AG09309 (cell line): Measurements from ENCODE around the gene CLEC11A.

Source experiments
- DNase-seq: peaks from one replicate; pipeline ENCODE4 v3.0.0-alpha.2; 2010; ENCODE audit warnings: low read depth
- H3K4me3 ChIP-seq: 2 replicates; pipeline ENCODE4 v1.5.1; 2011; ENCODE audit warnings: mild to moderate bottlenecking, low read depth, low read length, moderate library complexity; ENCODE audit not compliant: control insufficient read depth
- TF ChIP-seq, protein P1 (sequence below): IDR thresholded peaks from 2 replicates; pipeline ENCODE4 v1.5.1; 2011; ENCODE audit warnings: mild to moderate bottlenecking, low read depth, low read length, inconsistent platforms; ENCODE audit not compliant: insufficient read depth, control insufficient read depth; ENCODE audit errors: missing control alignments

The CLEC11A gene

DNA sequence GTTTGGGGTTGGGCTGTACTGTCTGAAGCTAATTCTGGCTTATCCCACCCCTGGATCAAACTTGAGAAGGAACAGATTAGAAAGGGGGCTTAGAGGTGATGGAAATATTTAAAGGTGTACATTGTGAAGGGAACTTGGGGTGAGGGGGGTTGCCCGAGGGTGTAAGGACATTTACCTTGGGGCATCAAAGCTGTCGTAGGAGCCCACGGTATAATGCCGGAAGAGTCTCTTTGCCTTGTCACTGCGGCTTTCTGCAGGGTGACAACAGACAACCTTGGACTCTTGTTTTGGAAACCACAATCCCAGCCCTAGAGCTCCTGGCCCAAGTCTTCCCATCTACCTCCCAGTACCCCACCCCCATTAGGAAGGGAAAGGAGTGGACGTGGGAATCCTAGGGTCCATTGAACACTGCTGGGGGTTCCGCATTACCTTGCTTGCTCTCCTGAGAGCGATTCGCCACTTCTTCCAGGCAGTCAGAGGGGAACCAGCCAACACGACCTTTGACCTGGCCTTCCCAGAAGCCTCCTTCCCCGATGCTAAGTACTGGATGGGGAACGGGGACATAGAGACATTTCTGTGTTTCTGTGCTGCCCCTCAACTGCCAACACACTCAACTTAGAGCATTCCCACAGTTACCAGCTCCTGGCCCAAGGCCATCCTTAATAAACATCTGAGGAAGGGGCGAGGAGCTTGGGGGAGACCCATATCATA is 25.6 kb upstream of the CLEC11A start:
- DNase-seq: no peak
- TF ChIP-seq, protein P1, sequence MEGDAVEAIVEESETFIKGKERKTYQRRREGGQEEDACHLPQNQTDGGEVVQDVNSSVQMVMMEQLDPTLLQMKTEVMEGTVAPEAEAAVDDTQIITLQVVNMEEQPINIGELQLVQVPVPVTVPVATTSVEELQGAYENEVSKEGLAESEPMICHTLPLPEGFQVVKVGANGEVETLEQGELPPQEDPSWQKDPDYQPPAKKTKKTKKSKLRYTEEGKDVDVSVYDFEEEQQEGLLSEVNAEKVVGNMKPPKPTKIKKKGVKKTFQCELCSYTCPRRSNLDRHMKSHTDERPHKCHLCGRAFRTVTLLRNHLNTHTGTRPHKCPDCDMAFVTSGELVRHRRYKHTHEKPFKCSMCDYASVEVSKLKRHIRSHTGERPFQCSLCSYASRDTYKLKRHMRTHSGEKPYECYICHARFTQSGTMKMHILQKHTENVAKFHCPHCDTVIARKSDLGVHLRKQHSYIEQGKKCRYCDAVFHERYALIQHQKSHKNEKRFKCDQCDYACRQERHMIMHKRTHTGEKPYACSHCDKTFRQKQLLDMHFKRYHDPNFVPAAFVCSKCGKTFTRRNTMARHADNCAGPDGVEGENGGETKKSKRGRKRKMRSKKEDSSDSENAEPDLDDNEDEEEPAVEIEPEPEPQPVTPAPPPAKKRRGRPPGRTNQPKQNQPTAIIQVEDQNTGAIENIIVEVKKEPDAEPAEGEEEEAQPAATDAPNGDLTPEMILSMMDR: no peak
- no peak overlapping the region for H3K4me3 ChIP-seq

- TF ChIP-seq, protein P1: no peak
- no peak for DNase-seq
- no peak overlapping the region for H3K4me3 ChIP-seq
Observed at GRCh38 chr19:50701367-50701985, 21.7 kb upstream of the CLEC11A start.

GRCh38 chr19:50702158-50702870 is 20.9 kb upstream of the CLEC11A start:
- no peak overlapping the region for H3K4me3 ChIP-seq
- TF ChIP-seq, protein P1: no peak
- no peak for DNase-seq

- TF ChIP-seq, protein P1: no peak
- no peak overlapping the region for H3K4me3 ChIP-seq
- DNase-seq: no peak
Observed at GRCh38 chr19:50702871-50703829, 20.0 kb upstream of the CLEC11A start.

- H3K4me3 ChIP-seq: no peak overlapping the region
- TF ChIP-seq, protein P1: no peak
- DNase-seq: no peak
Observed at GRCh38 chr19:50703915-50704796, 19.0 kb upstream of the CLEC11A start.
